GM06990 (cell line): ENCODE results near the gene GRK1.

ENCODE experiments used
- DNase-seq: peaks from one replicate; pipeline ENCODE4 v3.0.0-alpha.2; 2011; ENCODE audit not compliant: insufficient read length; ENCODE audit errors: extremely low read depth
- H3K27me3 ChIP-seq: replicated peaks from 2 replicates; pipeline ENCODE4 v1.6.0; 2011; ENCODE audit warnings: low read length; ENCODE audit not compliant: control insufficient read depth, insufficient read depth
- H3K36me3 ChIP-seq: 2 replicates; pipeline ENCODE4 v1.5.1; 2011; ENCODE audit warnings: low read length; ENCODE audit not compliant: control insufficient read depth, insufficient read depth
- H3K4me3 ChIP-seq: replicated peaks from 2 replicates; pipeline ENCODE4 v1.5.1; 2011; ENCODE audit warnings: low read depth, mild to moderate bottlenecking, control low read depth, low read length
- CTCF ChIP-seq: IDR thresholded peaks from 2 replicates; pipeline ENCODE4 v1.5.1; 2011; ENCODE audit warnings: low read length, control low read depth, mild to moderate bottlenecking, inconsistent platforms; ENCODE audit not compliant: insufficient read depth, poor library complexity, severe bottlenecking

The GRK1 gene

GRCh38 chr13:113649212-113649611, 17.8 kb upstream of the GRK1 start:
- Histone ChIP-seq H3K4me3 (no peak overlapping the region), H3K36me3 (no peaks in the 10 kb centered on the region), H3K27me3 (no peaks in the 10 kb centered on the region)
- DNase-seq: no peak
- TF ChIP-seq CTCF: no peak

DNA sequence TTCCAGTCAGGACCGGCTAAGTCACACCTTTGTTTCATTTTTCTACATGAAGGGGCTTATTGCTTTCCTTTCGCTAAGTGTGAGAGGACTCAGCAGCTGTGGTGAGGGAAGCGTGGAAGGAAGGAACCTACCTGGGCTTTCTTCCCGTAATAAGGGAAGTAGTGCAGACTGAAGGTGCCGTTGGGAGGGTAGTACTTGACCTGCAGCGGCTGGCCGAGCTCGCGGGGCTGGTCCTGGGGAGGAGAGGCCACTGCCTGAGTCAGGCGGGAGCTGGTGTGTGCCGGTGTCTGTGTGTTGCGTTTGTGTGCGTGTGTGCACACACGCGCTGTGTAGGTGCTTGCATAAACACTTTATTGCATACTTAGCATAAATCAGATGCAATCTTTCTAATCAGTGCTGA, 16.7 kb upstream of the GRK1 start:
- DNase-seq: no peak
- TF ChIP-seq CTCF: no peak
- Histone ChIP-seq H3K4me3 (no peak overlapping the region), H3K27me3 (no peaks in the 10 kb centered on the region), H3K36me3 (no peaks in the 10 kb centered on the region)

- Histone ChIP-seq H3K27me3 (no peaks in the 10 kb centered on the region), H3K4me3 (no peak overlapping the region), H3K36me3 (no peaks in the 10 kb centered on the region)
- TF ChIP-seq CTCF: no peak
- no peak for DNase-seq
Observed at GRCh38 chr13:113650731-113651148, 16.3 kb upstream of the GRK1 start.

- no peak for TF ChIP-seq CTCF
- DNase-seq: no peak
- Histone ChIP-seq H3K27me3 (no peaks in the 10 kb centered on the region), H3K36me3 (no peaks in the 10 kb centered on the region), H3K4me3 (no peak overlapping the region)
Observed at GRCh38 chr13:113651511-113652403, 15.3 kb upstream of the GRK1 start.

DNA sequence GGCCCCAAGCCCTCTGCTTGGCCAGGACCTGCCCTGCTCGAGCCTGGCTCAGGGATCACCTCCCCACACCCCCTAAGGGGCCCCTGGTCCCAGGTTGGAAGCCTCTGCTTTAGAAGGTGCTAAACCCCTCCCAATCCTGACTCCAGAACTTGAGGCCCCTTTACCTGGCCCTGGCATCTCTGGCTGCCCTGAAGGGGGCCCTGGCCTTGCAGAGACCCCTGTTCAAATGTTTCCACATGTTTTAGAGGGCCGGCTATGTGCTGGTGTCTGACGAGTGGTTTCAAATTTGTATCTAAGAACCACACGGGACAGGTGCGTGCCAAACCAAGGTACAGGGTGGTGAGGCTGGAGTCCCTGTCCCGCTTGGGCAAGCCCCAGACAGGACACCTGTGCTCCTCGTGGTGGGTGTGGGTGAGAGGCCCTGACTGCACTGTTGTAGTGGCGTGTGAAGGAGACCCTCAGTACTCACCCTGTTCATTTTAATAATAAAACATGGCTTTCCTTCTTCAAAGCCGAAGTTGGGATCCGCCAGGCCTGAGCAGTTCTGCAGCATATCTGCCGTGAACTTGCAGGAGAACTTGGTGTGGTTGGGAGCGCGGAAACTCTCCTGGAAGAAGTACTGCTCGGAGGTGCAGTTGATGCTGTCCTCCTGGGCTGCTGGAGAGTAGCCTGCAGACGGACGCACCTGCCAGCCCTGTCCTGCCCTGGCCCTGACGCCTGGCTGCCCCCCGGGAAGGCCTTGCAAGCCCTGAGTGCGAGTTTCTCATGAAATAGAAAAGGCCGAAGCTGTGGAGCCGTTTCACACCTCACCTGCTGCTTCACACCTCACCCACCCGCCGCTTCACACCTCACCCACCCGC, 14.4 kb upstream of the GRK1 start:
- Histone ChIP-seq H3K27me3 (no peaks in the 10 kb centered on the region), H3K36me3 (no peaks in the 10 kb centered on the region), H3K4me3 (no peak overlapping the region)
- no peak for DNase-seq
- TF ChIP-seq CTCF: no peak
